HG03135 (cell line): ENCODE data around the gene NIF3L1.
A peak's percentile ranks its signal among the peaks of the same experiment; 100 is the strongest.
"Not testable (repeated sequence)": the region's sequence is repeated elsewhere in the genome, so short reads cannot be mapped to it uniquely, and the experiment has no call there.

Experiments used
- ATAC-seq: cut with Tn5 transposase; IDR thresholded peaks from one replicate; pipeline ENCODE4 v1.9.1; 2021; ENCODE audit warnings: mild to moderate bottlenecking, moderate library complexity; ENCODE audit not compliant: unreplicated experiment

Gene NIF3L1

GRCh38 chr2:200871151-200871550, 18.0 kb upstream of the NIF3L1 start:
- no peak for ATAC-seq

- no peak for ATAC-seq
Measured at GRCh38 chr2:200873560-200873959, 15.6 kb upstream of the NIF3L1 start.

- no peak for ATAC-seq
Measured at GRCh38 chr2:200877443-200877842, 11.7 kb upstream of the NIF3L1 start.

DNA sequence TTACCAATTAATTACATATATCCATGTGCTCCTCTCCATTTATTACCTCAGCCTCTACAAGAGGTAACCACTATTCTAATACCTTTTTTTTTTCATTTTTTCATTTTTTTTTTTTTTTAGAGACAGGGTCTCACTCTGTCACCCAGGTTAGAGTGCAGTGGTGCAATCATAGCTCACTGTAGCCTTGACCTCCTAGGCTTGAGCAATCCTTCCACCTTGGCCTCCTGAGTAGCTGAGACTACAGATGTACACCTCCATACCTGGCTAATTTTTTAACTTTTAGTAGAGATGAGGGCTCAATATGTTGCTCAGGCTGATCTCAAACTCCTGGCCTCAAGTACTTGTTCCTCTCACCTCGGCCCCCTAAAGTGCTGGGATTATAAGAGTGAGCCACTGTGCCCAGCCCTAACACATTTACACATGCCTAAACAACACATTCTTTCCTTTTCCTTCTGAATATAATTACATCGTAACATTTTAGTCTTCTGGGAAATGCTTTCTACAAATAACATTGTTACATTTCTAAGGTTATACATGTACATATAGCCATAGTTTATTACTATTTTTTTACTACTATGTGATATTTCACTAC, 10.8 kb upstream of the NIF3L1 start:
- no peak for ATAC-seq

- ATAC-seq, result not testable (repeated sequence)
Measured at GRCh38 chr2:200881715-200882249, 7.4 kb upstream of the NIF3L1 start.

DNA sequence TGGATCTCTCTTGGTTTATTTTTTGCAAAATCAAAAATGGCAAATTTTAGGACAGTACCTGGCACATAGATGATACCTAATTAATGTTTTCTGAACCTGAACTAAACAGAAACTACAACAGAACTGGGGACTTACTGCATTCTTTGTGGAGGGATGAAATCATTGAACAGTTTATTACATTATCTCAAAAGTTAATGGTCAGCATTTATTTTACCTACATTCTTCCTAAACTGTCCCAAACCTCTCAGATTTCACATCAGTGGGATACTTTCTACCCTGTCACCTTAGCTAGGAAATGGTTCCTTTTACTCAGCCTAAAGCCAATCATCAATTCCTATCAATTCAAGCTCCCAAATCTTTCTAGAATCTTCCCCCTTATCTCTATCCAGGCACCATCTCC, 10.3 kb downstream of the NIF3L1 start:
- ATAC-seq, result no peak

GRCh38 chr2:200901459-200902072, 12.4 kb downstream of the NIF3L1 start:
- ATAC-seq, result peak; percentile 99

- no peak for ATAC-seq
Measured at GRCh38 chr2:200905618-200906296, 16.6 kb downstream of the NIF3L1 start.

DNA sequence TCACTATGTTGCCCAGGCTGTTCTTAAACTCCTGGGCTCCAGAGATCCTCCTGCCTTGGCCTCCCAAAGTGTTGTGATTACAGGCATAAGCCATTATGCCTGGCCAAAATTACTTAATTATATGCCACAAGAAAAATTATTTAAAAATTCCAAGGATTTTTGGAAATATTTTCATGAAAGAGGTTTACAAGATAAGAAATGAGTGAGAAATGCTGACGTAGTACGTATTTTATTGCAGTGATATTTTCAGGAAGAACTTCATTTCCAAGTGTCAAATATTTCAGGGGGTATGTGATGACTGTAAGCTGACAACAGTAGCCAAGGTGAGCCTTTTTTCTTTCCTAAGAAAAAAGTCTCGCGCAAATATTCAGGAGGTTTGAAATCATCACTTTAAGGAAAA, 20.8 kb downstream of the NIF3L1 start:
- ATAC-seq, result no peak

DNA sequence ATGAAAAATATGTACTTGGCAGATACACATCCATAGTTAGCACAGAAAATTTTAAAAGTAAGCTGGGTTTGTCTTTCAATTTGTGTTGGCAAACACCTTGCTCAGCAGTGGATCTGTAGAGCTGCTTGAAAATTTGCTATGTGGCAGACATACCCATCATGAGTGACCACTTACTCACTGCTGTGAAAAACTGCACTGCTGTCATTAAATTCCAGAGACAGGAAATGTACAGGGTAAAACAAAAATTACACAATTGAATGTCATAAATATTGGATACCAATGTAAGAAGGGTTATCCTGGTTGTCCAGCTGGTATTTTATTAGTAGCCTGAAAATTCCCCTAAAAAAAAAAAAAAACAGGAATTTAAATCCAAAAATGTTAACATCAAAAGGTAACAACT, 24.5 kb downstream of the NIF3L1 start:
- ATAC-seq, result no peak

DNA sequence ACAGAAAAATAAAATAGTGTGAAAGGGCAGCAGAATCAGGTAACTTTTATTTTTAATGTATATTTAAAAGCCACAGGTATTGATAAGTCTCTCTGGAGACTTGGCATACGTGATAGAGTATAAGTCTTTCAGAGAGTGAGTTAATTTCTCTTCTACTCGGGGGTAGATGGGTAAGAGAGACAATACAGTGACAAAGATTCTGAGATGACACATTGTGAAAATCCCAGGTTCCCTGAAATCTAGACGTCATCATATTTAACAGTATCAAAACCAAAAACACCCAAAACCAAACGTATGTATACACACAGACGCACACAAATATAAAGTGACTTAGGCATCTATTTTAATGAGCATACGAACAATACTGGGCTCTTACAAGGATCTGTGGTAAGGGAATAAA, 33.3 kb downstream of the NIF3L1 start:
- no peak for ATAC-seq

DNA sequence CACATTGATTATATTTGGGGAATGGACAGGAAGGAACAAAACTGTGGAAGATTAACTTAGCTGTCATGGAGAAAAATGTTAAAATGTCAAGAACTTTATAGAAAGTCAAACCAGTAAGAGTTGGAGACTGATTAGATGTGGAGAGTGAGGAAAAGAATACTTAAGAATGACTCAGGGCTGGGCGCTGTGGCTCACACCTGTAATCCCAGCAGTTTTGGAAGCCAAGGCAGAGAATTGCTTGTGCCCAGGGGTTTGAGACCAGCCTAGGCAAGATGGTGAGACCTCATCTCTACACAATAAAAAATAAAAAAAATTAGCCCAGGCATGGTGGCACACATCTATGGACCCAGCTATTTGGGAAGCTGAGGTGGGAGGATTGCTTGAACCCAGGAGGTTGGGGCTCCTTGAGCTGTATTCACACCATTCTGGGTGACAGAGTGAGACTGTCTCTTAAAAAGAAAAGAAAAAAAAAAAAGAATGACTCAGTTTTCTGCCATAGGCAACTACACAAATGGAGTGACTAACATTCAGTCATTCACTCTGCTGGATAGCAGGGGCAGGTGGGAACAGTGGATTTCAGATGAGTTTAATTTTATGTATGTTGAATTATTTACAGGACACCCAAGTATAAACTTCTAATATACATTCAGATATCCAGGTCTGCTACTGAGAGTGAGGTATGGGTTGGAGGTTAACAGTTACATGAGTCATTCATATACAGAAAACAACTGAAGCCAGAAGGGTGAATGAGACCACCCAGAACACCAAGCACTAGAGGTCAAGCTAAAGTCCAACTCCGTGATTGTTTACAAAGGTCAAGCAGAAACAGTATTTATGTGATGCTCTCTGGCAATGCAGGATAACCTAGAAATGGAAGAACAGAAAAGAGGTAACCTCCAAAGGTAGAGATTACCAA, 40.4 kb downstream of the NIF3L1 start:
- no peak for ATAC-seq

DNA sequence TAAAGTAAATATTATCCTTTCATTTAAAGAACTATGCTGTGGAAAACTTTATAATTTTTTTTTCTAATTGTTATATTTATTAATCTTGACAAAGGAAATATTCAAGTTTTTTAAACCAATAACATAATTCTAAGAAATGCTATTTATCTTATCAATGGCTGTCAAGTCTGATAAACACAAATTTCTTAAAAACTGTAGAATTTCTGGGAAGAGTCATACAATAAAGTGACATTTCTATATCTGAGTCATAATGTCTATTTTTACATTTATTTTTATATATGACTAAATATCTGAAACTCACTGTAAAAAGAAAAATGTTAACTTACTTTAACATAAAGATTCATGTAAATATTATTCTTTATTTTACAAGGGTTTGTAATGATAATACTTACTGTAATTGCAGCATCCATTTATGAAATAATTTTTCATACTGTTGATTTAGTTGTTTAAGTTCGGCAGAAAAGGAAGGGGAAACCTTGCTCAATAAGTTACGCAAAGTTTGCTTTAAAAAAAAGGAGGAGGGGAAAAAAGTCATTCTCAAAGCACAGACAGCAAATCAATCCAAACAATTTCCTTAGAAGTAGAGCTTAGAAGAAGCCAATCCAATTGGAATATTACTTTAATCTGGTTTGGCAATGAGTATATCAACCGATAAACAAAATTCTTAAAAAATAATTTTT, 41.9 kb downstream of the NIF3L1 start:
- no peak for ATAC-seq

DNA sequence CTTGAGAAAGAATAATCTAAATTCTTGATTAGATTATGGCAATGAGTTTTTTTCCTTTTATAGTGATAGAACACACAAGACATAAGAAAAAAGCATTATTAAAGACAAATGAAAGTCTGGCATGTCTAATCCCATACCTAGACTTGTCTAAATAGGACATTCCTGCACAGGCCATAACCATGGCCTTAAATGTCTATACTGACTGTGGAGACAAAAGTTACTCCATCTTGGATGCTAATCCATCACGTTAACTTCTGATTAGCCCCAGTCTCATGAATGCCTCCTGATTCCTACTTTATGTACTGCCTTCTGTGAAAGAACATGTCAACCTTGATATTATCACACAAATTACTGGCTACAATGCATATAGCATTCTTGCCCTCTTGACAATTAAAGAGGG, 50.7 kb downstream of the NIF3L1 start:
- ATAC-seq, result no peak

GRCh38 chr2:200943527-200944105, 54.4 kb downstream of the NIF3L1 start:
- no peak for ATAC-seq

DNA sequence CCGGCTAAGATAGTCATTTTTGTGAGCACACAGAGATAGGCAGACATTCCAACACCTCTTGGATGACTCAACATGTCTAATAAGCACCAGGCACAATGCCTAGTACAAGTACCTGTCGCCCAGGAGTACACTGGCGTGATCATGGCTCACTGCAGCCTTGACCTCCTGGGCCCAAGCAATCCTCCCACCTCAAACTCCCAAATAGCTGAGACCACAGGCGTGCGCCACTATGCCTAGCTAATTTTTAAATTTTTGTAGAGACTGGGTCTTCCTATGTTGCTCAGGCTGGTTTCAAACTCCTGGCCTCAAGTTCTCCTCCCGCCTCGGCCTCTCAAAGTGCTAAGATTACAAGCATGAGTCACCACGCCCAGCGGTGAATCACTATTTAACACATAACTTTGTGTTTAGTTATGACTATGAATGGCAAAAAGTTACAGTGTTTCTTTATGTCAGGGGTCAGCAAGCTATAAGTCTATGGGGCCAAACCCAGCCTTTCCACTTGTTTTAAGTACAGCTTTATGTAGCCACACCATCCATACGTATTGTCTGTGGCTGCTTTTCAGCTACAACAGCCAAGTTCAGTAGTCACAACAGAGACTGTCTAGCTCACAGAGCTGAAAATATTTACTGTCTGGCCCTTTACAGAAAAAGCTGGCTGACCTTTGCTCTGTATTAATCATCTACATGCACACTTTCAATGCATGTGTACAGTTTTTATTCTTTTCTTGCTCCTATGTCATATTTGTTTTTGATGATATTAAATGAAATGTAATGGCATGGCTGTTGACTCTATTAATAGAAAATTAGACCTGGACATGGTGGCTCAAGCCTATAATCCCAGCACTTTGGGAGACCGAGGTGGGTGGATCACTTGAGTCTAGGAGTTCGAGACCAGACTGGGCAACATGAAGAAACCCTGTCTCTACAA, 55.6 kb downstream of the NIF3L1 start:
- no peak for ATAC-seq

DNA sequence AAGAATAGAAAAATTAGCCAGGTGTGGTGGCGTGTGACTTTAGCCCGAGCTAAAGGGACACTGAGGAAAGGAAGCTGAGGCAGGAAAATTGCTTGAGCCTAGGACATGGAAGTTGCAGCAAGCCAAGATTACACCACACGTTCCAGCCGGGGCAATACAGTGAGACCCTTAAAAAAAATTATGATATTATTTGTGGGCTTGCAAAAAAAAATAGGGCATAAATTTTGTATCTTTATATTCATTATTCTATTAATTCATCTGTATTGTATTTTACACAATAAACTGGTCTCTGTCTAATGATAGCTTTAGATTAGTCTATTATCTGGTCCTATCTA, 56.2 kb downstream of the NIF3L1 start:
- ATAC-seq, result no peak

DNA sequence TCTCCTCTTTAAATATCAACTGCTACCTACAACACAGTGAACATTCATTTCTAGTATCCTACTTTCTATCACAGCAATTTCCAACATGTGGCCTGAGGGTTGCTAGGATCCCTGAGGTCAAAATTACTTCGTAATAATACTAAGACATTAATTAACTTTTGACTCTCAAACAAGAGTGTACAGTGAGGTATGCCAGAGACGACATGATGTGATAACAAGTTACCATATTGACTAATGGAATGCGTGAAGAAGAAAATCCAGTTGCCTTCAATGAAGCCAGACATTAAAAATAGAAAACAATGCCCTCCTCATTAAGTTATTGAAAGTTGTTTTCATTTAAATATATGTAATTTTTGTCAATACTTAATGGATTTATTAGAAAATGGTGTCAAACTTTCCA, 61.2 kb downstream of the NIF3L1 start:
- ATAC-seq, result no peak
